ENCODE measurements around the gene RAB10. TPM values are rescaled to one million over a fixed set of nuclear protein-coding genes. Genes with fewer than 3 reads are reported as not detected.

RAB10 gene
- total RNA-seq, 1 donor from 2014 or later, result 96.7 TPM

DNA sequence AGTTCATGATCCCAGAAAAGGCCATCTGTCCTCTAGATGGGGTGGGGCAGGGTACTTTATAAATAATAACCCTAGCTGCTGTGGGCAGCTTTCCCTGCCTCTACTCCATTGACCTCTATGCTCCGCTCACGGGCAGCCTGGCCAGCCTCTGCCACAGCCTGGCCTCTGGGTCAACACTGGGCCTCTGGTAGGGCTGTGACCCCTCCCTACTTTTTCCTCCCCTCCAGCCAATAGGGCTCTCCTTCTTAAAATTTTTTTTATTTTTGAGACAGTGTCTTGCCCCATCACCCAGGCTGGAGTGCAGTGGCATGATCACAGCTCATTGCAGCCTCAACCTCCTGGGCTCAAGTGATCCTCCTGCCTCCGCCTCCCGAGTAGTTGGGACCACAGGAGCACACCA is 134.9 kb downstream of the RAB10 start:
- no peak for ATAC-seq
- intact Hi-C loops (cut with DNase I), result no loop called here
- DNase-seq (ENCODE audit: missing footprints), result no peak

DNA sequence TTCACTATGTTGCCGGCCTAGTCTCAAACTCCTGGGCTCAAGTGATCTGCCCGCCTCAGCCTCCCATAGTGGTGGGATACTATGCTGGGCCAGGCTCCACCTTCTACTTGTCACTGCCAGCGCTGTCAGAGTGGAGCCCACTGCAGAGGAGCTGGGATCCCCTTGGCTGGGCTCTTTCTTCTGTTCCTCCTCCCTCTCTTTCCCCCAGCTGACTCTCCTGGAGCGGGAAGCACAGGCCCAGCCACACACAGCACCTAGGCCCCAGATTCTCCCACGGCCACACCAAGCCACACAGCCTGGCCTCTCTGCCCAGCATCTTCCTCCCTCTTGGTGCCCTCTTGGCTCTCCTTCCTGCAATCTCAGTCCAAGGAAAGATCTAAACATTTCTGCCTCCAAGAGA is 135.3 kb downstream of the RAB10 start:
- no peak for ATAC-seq
- DNase-seq (ENCODE audit: missing footprints), result no peak
- intact Hi-C loops (cut with DNase I), result no loop called here

DNA sequence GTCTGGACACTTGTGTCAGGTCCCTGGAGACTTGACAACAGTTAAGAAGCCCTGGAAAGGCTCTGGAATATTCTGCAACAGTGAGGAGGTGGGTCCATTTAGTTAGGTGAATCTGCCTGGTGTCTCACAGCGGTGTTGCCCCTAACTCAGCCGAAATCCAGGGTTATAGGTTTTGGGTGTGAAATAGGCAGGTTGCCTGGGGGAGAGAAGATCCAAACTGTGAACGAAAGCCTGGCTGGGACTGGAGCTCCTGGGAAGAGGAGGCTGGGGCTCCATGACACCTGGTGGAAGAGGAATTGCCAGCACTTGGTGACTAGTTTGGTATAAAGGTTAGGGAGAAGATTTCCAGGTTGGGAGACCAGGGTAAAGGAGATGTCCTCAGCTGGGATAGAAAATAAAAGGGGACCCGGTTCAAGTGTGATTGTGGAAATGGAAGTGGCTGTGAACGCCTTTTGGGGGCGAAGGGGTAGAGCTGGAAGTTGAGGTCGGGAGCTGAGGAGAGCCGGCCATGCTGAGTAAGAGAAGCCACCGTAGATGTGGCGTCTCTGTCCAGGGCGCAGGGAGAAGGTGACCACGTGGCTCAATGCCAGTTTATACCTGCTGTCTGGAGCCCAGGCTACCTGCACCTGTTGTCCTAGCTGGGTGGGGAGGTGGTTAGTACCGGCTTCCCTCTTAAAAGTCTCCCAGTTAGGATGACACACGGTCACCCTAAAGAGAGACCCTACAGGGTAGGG is 136.0 kb downstream of the RAB10 start:
- intact Hi-C loops (cut with DNase I), result no loop called here
- ATAC-seq (no peak), DNase-seq (ENCODE audit: missing footprints) (no peak)

DNA sequence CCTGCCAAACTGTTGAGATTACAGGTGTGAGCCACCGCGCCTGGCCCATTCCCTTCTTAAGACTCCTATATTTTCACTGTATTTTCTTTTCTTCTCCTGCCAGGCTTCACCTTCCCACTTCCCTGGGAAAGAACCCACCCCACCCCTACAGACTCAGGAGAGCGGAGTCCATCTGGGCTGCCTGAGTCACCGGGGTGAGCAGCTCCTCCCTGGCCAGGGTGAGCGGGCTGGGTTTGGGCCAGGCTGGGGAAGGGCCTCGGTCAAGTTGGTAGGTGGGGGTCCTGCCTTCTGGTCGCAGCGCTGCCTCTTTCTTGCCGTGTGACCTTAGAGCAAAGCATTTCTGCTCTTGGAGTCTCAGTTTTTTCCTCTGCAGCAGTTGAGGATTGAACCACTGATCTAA is 136.9 kb downstream of the RAB10 start:
- DNase-seq (ENCODE audit: missing footprints), result no peak

GRCh38 chr2:26172189-26172870 is 138.4 kb downstream of the RAB10 start:
- intact Hi-C loops (cut with DNase I), result no loop called here
- no peak for DNase-seq (ENCODE audit: missing footprints)
- no peak for ATAC-seq

More for the DNA sequence above, 136.9 kb downstream of the RAB10 start:
- intact Hi-C loops (cut with DNase I), result no loop called here
- ATAC-seq, result no peak

DNA sequence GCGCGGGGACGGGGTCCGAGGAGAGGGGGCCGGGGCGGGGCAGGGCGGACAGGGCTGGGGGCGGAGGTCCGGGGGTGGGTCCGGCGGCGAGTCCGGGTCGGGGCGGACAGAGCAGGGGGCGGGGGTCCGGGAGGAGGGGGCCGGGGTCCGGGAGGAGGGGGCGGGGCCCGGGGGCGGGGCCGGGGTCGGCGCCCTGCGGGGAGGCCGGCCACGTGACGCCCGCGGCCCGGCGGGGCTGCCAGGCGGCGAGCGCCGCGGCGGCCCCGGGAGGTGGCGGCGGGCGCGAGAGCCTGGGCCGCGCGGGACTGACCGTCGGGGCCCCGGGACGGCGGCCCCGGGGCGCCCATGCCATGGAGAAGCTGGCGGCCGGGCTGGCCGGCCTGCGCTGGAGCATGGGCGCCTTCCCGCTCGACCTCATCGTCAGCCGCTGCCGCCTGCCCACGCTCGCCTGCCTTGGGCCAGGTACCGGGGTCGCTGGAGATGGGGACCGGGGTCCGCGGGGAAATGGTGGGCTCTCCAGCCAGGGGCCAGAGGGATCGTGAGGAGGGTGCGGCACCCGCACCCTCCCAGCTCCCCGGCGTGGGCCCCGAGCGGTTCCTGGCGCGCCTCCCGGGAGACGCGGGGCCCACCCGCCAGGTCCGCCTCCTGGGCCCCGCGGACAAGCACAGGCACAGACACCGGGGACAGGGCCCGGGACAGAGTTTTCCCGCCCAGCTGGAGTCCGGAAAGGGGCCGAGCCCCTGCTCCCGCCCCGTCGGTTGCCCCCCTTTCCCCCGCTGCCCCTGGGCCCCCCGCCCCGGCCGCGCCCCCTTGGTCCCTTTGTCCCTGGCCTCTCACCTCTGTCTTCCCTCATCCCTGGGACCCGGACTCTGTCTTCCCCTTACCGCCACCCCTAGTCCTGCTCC is 139.2 kb downstream of the RAB10 start, which contains the start of gene GAREM2:
GAREM2 (plus strand) TSS at position 218 of the 905 bp plus-strand sequence; CDS start at position 351, 133 bp downstream.
- intact Hi-C loops (cut with DNase I), result no loop called here
- no peak for ATAC-seq
- no peak for DNase-seq (ENCODE audit: missing footprints)

DNA sequence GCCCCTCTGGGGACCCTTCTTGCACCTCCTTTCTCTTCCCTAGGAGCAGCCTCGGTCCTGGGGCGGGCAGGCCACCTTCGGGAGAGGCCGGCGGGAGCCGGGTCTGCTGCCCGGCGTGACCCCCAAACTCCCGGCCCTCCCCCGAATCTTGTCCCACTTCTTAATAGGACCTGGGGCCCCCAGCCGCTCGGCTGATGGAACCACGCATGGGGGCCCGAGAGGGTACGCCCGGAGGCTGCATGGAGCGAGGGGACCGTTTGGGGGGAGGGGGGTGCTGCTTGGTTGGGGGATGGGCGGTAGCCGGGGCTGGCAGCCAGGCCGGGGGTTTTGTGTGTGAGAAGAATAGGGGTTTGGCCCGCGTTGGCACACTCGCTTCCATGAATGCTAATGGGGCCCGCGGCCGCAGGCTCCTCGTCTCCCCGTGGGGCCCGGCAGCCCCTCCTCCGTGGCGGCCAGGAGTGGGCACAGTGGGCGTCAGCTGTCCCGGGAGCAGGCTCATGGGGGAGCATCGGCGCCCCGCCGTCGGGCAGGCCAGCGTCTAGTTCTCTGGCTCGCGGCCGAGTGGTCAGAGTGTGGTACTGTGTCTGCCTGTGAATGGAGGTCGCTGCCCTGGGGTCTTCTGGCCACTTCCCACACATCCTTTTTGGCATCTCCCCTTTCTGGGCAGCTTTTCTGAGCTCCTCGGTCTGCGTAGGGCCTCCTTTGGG is 140.0 kb downstream of the RAB10 start:
- DNase-seq (ENCODE audit: missing footprints) (no peak), ATAC-seq (no peak)
- intact Hi-C loops (cut with DNase I), result no loop called here

DNA sequence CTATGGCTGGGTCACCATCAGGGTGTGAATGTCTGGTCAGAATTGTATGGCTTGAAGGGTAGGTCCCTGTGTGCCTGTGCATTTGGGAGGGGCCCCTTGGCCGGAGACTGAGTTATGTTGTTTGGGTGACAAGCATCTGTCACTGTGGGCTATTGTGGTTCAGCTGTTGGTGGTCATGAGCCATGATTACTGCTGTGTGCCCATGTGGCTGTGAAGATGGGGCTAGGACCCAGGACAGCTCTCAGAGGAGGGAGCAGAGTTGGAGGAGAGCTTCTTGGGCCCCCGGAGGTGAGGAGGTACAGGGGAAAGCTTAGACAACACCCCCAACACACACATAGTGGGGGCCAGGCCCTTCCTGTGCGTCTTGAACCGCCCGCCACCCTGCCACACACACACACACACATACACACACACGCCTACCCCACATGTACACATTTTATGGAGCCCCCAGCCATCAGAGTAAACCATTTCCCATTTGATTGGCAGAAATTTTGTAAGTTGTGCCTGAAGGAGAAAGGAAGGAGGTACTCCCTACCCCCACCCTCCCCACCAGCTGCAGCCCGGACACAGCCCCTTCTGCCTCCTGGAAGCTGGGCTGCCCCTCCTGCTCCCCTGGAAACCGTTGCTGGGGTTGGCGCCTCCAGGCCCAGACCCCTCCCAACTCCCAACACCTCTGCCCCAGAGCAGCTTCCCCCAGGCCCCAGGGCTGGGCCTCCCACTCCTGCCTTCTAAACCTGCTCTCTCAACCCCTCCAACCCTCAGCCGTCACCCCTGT is 141.0 kb downstream of the RAB10 start:
- intact Hi-C loops (cut with DNase I), result no loop called here
- DNase-seq (ENCODE audit: missing footprints) (no peak), ATAC-seq (no peak)

DNA sequence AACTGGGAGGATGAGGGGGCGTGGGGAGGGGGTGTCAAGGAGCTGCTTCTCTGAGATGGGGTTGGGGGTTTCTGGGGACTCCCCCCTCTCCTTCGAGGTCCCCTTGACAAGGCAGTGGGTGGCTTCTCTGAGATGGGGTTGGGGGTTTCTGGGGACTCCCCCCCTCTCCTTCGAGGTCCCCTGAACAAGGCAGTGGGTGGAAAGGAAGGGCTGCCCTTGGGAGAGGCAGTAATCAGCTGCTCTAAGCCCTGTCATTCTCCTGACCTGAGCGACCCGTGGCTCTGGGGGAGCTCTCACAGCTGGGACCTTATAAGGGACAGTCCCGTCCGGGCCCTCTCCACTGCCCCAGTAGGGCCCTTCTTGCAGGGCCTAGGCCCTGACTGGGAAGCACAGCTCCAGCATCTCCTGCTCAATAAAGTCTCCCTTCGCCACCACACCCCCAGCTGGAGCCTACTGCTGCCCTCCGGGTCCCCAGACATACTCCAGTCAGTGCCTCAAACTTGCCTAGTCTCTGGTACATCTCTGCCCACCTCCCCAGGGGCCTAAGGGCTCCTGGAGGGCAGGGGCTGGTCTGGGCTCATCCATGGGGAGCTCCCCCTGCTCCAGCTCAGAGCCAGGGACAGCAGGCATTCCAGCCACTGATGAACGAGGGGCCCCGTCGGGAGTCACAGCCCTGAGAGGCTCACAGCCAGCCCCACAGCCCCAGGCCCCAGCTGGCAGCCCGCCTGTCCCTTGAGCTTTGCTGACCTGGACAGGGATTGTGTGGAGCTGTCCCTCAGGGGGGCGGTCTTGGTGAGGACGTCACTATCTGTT is 141.8 kb downstream of the RAB10 start:
- no peak for DNase-seq (ENCODE audit: missing footprints)
- ATAC-seq, result no peak

DNA sequence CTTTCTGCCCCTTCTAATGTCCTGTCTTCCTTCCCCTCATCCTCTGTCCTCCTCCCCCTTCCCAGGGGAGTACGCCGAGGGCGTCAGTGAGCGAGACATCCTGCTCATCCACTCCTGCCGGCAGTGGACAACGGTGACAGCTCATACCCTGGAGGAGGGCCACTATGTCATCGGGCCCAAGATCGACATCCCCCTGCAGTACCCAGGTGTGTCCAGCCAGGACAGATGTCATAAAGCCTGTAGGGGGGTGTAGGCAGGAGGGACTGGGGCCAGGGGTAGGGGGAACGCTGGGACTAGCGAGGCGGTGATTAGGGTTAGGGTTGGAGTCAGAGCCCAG is 142.4 kb downstream of the RAB10 start:
- intact Hi-C loops (cut with DNase I), result no loop called here
- ATAC-seq (no peak), DNase-seq (ENCODE audit: missing footprints) (no peak)

More for the DNA sequence above, 141.8 kb downstream of the RAB10 start:
- intact Hi-C loops (cut with DNase I), result no loop called here

DNA sequence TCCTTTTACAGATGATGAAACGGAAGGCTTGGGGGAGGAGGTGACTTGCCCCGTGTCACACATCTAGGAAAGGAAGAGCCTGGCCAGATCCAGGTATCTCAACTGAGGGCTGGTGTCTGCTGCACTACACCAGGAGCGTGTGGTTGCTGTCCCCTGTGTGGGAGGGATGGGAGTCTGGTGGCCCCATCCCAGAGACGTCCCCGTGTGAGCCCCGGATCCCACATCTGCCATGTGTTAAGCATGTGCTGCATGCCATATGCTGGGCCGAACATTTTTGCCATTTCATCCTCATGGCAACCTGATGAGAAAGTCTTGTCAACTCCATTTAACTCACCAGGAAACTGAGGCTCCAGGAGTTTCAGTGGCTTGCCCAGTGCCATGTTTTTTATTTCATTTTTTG is 143.2 kb downstream of the RAB10 start:
- intact Hi-C loops (cut with DNase I), result no loop called here
- no peak for DNase-seq (ENCODE audit: missing footprints)
- no peak for ATAC-seq

- ATAC-seq (no peak), DNase-seq (ENCODE audit: missing footprints) (no peak)
- intact Hi-C loops (cut with DNase I), result no loop called here
These were observed 144.4 kb downstream of the RAB10 start for GRCh38 chr2:26178246-26178645.

DNA sequence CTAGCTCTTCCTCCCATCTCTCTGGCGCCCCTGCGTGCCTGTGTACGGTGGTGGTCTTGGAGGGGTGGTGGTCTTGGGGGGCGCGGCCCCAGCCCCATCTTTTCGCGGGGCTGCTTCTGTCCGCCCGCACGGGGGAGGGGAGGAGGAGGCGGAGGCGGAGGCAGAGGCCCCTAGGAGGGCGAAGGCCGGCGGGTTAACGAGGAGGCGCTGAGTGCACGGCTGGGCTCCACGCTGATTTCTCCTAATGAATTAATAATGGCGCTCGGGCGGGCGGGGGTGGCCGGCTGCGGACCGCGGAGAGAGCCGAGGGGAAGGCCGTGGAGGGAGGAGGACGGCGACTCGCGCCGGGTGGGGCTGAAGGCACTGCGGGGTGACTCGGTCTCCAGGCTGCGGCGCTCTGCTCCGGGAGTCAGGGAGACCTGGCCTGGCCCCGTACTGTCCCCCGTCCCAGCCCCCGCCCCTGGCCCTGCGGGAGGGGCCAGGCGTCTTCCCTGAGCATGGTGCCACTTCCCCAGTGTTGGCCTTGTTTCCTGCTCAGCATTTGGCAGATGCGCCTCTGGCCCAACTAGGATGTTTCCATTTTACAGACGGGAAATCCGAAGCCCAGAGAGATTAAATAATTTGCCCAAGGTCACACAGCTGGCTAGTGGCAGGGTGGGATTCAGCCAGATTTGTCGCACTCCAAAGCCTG is 145.0 kb downstream of the RAB10 start:
- peak; percentile 60 for ATAC-seq
- DNase-seq (ENCODE audit: missing footprints), result peak; percentile 81
- intact Hi-C loops (cut with DNase I), result no loop called here

DNA sequence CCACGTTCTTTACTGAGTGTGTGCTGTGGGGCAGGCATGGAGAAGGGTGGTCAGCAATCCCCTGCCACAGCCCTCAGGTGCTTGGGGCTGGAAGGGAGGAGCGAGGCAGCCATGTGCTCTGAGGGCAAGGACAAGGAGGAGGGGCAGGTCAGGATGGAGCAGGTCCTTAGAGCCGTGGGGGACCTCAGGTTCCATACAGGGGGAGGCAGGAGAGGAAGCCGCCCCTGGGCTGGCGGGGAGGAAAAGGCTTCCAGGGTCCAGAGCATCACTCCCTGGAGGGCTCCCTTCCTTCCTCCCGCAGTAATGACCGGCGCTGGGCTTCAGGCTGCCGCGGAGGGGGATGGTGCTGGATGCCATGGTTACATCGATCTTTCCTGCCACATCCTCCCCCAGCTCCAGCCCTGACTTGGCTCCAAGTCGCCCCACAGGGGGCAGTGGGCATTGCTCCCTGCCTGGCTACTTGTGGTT is 145.6 kb downstream of the RAB10 start:
- DNase-seq (ENCODE audit: missing footprints) (no peak), ATAC-seq (no peak)
- intact Hi-C loops (cut with DNase I), result no loop called here

GRCh38 chr2:26182441-26182840 is 148.6 kb downstream of the RAB10 start:
- ATAC-seq, result no peak
- no peak for DNase-seq (ENCODE audit: missing footprints)
- intact Hi-C loops (cut with DNase I), result no loop called here

DNA sequence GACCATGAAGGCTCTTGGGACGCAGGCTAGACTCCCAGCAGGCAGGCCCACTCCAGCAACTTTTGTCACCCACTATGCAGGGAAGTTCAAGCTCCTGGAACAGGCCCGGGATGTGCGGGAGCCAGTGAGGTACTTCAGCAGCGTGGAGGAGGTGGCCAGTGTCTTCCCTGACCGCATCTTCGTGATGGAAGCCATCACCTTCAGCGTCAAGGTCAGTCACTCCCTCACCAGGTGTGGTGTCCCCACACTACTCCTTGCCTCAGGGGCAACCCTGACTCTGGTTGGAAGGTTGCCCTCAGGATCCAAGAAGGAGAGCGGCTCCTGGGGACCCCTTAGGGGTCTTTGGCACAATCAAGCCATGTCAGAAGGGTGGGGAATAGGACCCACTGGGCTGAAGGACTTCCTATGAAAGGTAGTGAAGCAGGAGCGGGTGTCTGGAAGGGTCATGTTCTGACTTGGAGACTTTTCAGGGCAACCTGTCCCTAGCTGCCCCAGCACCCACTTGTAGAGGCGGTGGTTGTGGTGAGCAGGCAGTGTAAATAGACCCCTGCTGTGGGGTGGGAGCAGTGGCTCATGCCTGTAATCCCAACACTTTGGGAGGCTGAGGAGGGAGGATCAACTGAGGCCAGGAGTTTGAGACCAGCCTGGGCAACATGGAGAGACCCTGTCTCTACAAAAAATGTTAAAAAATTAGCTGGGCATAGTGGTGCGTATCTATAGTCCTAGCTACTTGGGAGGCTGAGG is 149.2 kb downstream of the RAB10 start:
- intact Hi-C loops (cut with DNase I), result no loop called here
- ATAC-seq (no peak), DNase-seq (ENCODE audit: missing footprints) (no peak)

Data from Right ventricle myocardium inferior (tissue), 1 donor.